ENCODE data around the gene PTPRS. TPM values are rescaled to one million over a fixed set of nuclear protein-coding genes. Genes with fewer than 3 reads are reported as not detected.

The PTPRS gene
- total RNA-seq, 1 donor from 2014 or later, result 28.0 TPM

Other genes with a start within 250 kb of the PTPRS start
- gene ZNRF4, start 114.6 kb upstream of the PTPRS start, total RNA-seq, result not detected in 2 replicates
- gene TINCR, start 227.1 kb upstream of the PTPRS start, total RNA-seq, result 0.11 TPM in 1 of 2 replicates, not detected in the other